ENCODE measurements around the gene MYOM1.

MYOM1 gene

GRCh38 chr18:3192286-3192685, 27.5 kb downstream of the MYOM1 start:
- TF ChIP-seq CTCF (IDR thresholded peaks at IDR 0.05; ENCODE audit: borderline replicate concordance, control extremely low read depth, extremely low read depth, insufficient read depth, missing control alignments): no peak
- DNase-seq (ENCODE audit: low spot score): no peak
- in situ Hi-C loops (cut with MboI; ENCODE audit: low sequenced_read_pairs, unreplicated experiment): no loop called here

GRCh38 chr18:3190610-3191009, 29.2 kb downstream of the MYOM1 start:
- in situ Hi-C loops (cut with MboI; ENCODE audit: low sequenced_read_pairs, unreplicated experiment): no loop called here
- no peak for TF ChIP-seq CTCF (IDR thresholded peaks at IDR 0.05; ENCODE audit: borderline replicate concordance, control extremely low read depth, extremely low read depth, insufficient read depth, missing control alignments)
- DNase-seq (ENCODE audit: low spot score): no peak

GRCh38 chr18:3189884-3190283, 29.9 kb downstream of the MYOM1 start:
- in situ Hi-C loops (cut with MboI; ENCODE audit: low sequenced_read_pairs, unreplicated experiment): no loop called here
- DNase-seq (ENCODE audit: low spot score): no peak
- TF ChIP-seq CTCF (IDR thresholded peaks at IDR 0.05; ENCODE audit: borderline replicate concordance, control extremely low read depth, extremely low read depth, insufficient read depth, missing control alignments): no peak

GRCh38 chr18:3186678-3187658, 32.8 kb downstream of the MYOM1 start:
- no peak for DNase-seq (ENCODE audit: low spot score)
- in situ Hi-C loops (cut with MboI; ENCODE audit: low sequenced_read_pairs, unreplicated experiment): no loop called here
- no peak for TF ChIP-seq CTCF (IDR thresholded peaks at IDR 0.05; ENCODE audit: borderline replicate concordance, control extremely low read depth, extremely low read depth, insufficient read depth, missing control alignments)

- no peak for TF ChIP-seq CTCF (IDR thresholded peaks at IDR 0.05; ENCODE audit: borderline replicate concordance, control extremely low read depth, extremely low read depth, insufficient read depth, missing control alignments)
- in situ Hi-C loops (cut with MboI; ENCODE audit: low sequenced_read_pairs, unreplicated experiment): no loop called here
- DNase-seq (ENCODE audit: low spot score): no peak
Measured at GRCh38 chr18:3184275-3184963, 35.3 kb downstream of the MYOM1 start.

- TF ChIP-seq CTCF (IDR thresholded peaks at IDR 0.05; ENCODE audit: borderline replicate concordance, control extremely low read depth, extremely low read depth, insufficient read depth, missing control alignments): no peak
- DNase-seq (ENCODE audit: low spot score): no peak
- in situ Hi-C loops (cut with MboI; ENCODE audit: low sequenced_read_pairs, unreplicated experiment): no loop called here
Measured at GRCh38 chr18:3183103-3183717, 36.6 kb downstream of the MYOM1 start.
